NCI-H526 (cell line): Measurements from ENCODE around the gene TENT5A.

ENCODE experiments used
- DNase-seq, 2 experiments: peaks; one replicate each; lab custom pipeline; 2025; lab: John Stamatoyannopoulos, UW

TENT5A gene

GRCh38 chr6:81713205-81713604, 39.3 kb downstream of the TENT5A start:
- DNase-seq = no peak

DNA sequence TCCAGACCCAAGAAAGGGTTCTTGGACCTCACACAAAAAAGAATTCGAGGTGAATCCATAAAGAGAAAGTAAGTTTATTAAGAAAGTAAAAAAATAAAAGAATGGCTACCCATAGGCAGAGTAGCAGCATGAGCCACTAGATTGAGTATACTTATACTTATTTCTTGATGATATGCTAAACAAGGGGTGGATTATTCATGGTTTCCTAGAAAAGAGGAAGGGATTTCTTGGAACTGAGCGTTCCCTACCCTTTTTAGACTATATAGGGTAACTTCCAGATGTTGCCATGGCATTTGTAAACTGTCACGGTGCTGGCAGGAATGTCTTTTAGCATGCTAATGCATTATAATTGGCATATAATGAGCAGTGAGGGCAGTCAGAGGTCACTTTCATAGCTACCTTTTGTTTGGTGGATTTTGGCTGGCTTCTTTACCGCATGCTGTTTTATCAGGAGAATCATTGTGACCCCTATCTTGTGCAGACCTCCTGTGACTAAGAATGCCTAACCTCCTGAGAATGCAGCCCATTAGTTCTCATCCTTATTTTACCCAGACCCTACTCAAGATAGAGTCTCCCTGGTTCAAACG, 44.3 kb downstream of the TENT5A start:
- no peak for DNase-seq

GRCh38 chr6:81704700-81705099, 47.8 kb downstream of the TENT5A start:
- DNase-seq = no peak

- DNase-seq = no peak
Measured at GRCh38 chr6:81700414-81700813, 52.1 kb downstream of the TENT5A start.

- DNase-seq = no peak
Measured at GRCh38 chr6:81697559-81697958, 54.9 kb downstream of the TENT5A start.

GRCh38 chr6:81696524-81696923, 56.0 kb downstream of the TENT5A start:
- DNase-seq = peak; percentile 68 to 76
